Panc1 (cell line): ENCODE results near the gene WDHD1. TPM values are rescaled to one million over a fixed set of nuclear protein-coding genes. Genes with fewer than 3 reads are reported as not detected.

Experiments
- ATAC-seq: fragments of 200-7000 bp; cut with Tn5 transposase; 2 replicates; pipeline ENCODE4 v1.9.1; 2020; ENCODE audit warnings: mild to moderate bottlenecking, moderate library complexity
- BruUV-seq: library from RNA; stranded (reverse); fragments of 400-500 nt; replicated peaks from 2 replicates; lab custom pipeline; 2021; lab: Mats Ljungman, UMichigan
- CTCF ChIA-PET: fragments of 300-600 bp; sonication (Branson Sonifier 250); formaldehyde crosslinking; loops from one replicate; lab custom pipeline; 2022; ENCODE audit warnings: antibody characterized with exemption; lab: Charles Lee
- POLR2A ChIA-PET: fragments of 300-600 bp; sonication (Branson Sonifier 250); formaldehyde crosslinking; loops from one replicate; lab custom pipeline; 2022; ENCODE audit warnings: antibody characterized with exemption; lab: Charles Lee
- DNase-seq: peaks from one replicate; pipeline ENCODE4 v3.0.0-alpha.2; 2010; ENCODE audit warnings: low read depth, low spot score
- H3K27ac ChIP-seq: 2 replicates; pipeline ENCODE4 v1.5.1; 2011; ENCODE audit warnings: mild to moderate bottlenecking, low read length, inconsistent platforms
- H3K27me3 ChIP-seq: fragments of 200-500 bp; sonication (Bioruptor generic); 2 replicates; pipeline ENCODE4 v1.6.0; 2014; ENCODE audit warnings: low read length, inconsistent platforms; ENCODE audit not compliant: control insufficient read depth, insufficient read depth
- H3K36me3 ChIP-seq: fragments of 200-500 bp; sonication (Bioruptor generic); 2 replicates; pipeline ENCODE4 v1.5.1; 2014; ENCODE audit warnings: inconsistent platforms, mild to moderate bottlenecking, low read length, moderate library complexity; ENCODE audit not compliant: control insufficient read depth, insufficient read depth
- H3K4me1 ChIP-seq: 2 replicates; pipeline ENCODE4 v1.5.1; 2011; ENCODE audit warnings: inconsistent platforms, mild to moderate bottlenecking, low read length, moderate library complexity; ENCODE audit not compliant: control insufficient read depth, insufficient read depth
- H3K4me3 ChIP-seq, 2 experiments: 2 replicates each; pipeline ENCODE4 v1.5.1; 2011 to 2012; ENCODE audit warnings: low read depth in 2 of 2, low read length in 2 of 2, mild to moderate bottlenecking in 2 of 2, inconsistent platforms in 1 of 2, moderate library complexity in 1 of 2
- H3K9me3 ChIP-seq: fragments of 200-500 bp; sonication (Bioruptor generic); 2 replicates; pipeline ENCODE4 v1.5.1; 2014; ENCODE audit warnings: low read depth, mild to moderate bottlenecking, inconsistent platforms, low read length, moderate library complexity; ENCODE audit not compliant: control insufficient read depth, insufficient read depth
- CTCF ChIP-seq: fragments of 450-650 bp; IDR thresholded peaks from 2 replicates; pipeline ENCODE4 v1.5.1; 2017; ENCODE audit warnings: mild to moderate bottlenecking
- POLR2AphosphoS5 ChIP-seq: IDR thresholded peaks from 2 replicates; pipeline ENCODE4 v1.6.1; 2012; ENCODE audit warnings: mild to moderate bottlenecking, low read depth, low read length, moderate library complexity
- REST ChIP-seq, 2 experiments: IDR thresholded peaks; 2 replicates each; pipeline ENCODE4 v1.6.1; 2011 to 2012; ENCODE audit warnings: low read depth in 2 of 2, control low read depth in 1 of 2, low read length in 1 of 2, mild to moderate bottlenecking in 1 of 2, moderate library complexity in 1 of 2; ENCODE audit not compliant: insufficient read depth in 1 of 2
- SIN3A ChIP-seq: IDR thresholded peaks from 2 replicates; pipeline ENCODE4 v1.6.1; 2012; ENCODE audit warnings: low read depth, mild to moderate bottlenecking, low read length, moderate library complexity, borderline replicate concordance; ENCODE audit not compliant: insufficient read depth
- TCF7L2 ChIP-seq: IDR thresholded peaks from 2 replicates; pipeline ENCODE4 v1.6.1; 2011; ENCODE audit warnings: mild to moderate bottlenecking, low read depth, low read length, inconsistent platforms
- in situ Hi-C: cut with HindIII; loops from 2 replicates; pipeline ENCODE4 v1.10.0; 2016; ENCODE audit warnings: low sequenced_read_pairs, low pct_unique_long_range_greater_than_20kb
- intact Hi-C: fragments of 100-400 bp; cut with micrococcal nuclease; formaldehyde crosslinking; loops from one replicate; pipeline ENCODE4 v1.10.0; 2022; ENCODE audit not compliant: unreplicated experiment
- total RNA-seq: library from RNA; stranded (reverse); gene quantifications from one replicate; pipeline ENCODE4 v1.2.1, GENCODE V29; 2021; ENCODE audit not compliant: unreplicated experiment

WDHD1 gene
- total RNA-seq, 1 experiment from 2014 or later: 21.7 TPM

GRCh38 chr14:54936816-54937215 is 90.1 kb downstream of the WDHD1 start:
- POLR2A ChIA-PET: no interaction called here
- TF ChIP-seq SIN3A: no peak
- TF ChIP-seq CTCF: no peak
- TF ChIP-seq POLR2AphosphoS5: no peak
- TF ChIP-seq TCF7L2: no peak
- TF ChIP-seq REST (IDR thresholded peaks at IDR 0.05; ENCODE audit: insufficient read depth in 1 of 2, low read depth in 2 of 2, low read length in 1 of 2): no peak
- no peaks in the 10 kb centered on the region for H3K4me1 ChIP-seq
- no peaks in the 10 kb centered on the region for H3K27me3 ChIP-seq
- in situ Hi-C loops (no loop called here), intact Hi-C loops (no loop called here)
- no peak overlapping the region for H3K27ac ChIP-seq
- peaks cover 2% of the 10 kb centered on the region; the same call in 1 of the 2 replicates for H3K36me3 ChIP-seq
- no TSS peak for BruUV-seq
- no peak overlapping the region for H3K4me3 ChIP-seq
- CTCF ChIA-PET: no interaction called here
- H3K9me3 ChIP-seq: no peaks in the 10 kb centered on the region
- ATAC-seq (no peak), DNase-seq (no peak)

- intact Hi-C loops: no loop called here
- no peak for TF ChIP-seq SIN3A
- no peak for TF ChIP-seq CTCF
- no peak for TF ChIP-seq POLR2AphosphoS5
- no peak for TF ChIP-seq REST (IDR thresholded peaks at IDR 0.05; ENCODE audit: insufficient read depth in 1 of 2, low read depth in 2 of 2, low read length in 1 of 2)
- no peak for TF ChIP-seq TCF7L2
- no peaks in the 10 kb centered on the region; the same call in 1 of the 2 replicates for H3K36me3 ChIP-seq
- no peaks in the 10 kb centered on the region for H3K4me1 ChIP-seq
- no peak for DNase-seq
- no peak overlapping the region for H3K4me3 ChIP-seq
- ChIA-PET CTCF (no interaction called here), POLR2A (no interaction called here)
- BruUV-seq: no TSS peak
- ATAC-seq: no peak
- in situ Hi-C loops: no loop called here
- H3K27ac ChIP-seq: no peak overlapping the region
- no peaks in the 10 kb centered on the region for H3K9me3 ChIP-seq
- H3K27me3 ChIP-seq: no peaks in the 10 kb centered on the region
Observed at GRCh38 chr14:54935958-54936357, 90.9 kb downstream of the WDHD1 start.
